Astrocyte (in vitro differentiated cells and primary cell): ENCODE measurements around the gene OR5A2. TPM values are rescaled to one million over a fixed set of nuclear protein-coding genes. Genes with fewer than 3 reads are reported as not detected.

ENCODE experiments used
- DNase-seq: peaks from one replicate; pipeline ENCODE4 v3.0.0-alpha.2; 2010; ENCODE audit warnings: low read depth
- FAIRE-seq: peaks from 2 replicates; lab custom pipeline; 2011; peaks lifted over from hg19 to GRCh38; lab: Jason Lieb, UNC
- H2AFZ ChIP-seq: 2 replicates; pipeline ENCODE4 v1.6.0; 2012; ENCODE audit warnings: low read depth, low read length, inconsistent platforms
- H3K27ac ChIP-seq: 2 replicates; pipeline ENCODE4 v1.5.1; 2011; ENCODE audit warnings: low read depth, low read length, inconsistent platforms
- H3K27me3 ChIP-seq: 2 replicates; pipeline ENCODE4 v1.6.0; 2011; ENCODE audit warnings: low read length, inconsistent platforms; ENCODE audit not compliant: insufficient read depth
- H3K36me3 ChIP-seq: 2 replicates; pipeline ENCODE4 v1.5.1; 2011; ENCODE audit warnings: low read length, inconsistent platforms; ENCODE audit not compliant: insufficient read depth
- H3K4me1 ChIP-seq: 2 replicates; pipeline ENCODE4 v1.5.1; 2011; ENCODE audit warnings: low read length, inconsistent platforms; ENCODE audit not compliant: insufficient read depth
- H3K4me2 ChIP-seq: 2 replicates; pipeline ENCODE4 v1.6.0; 2012; ENCODE audit warnings: low read length, inconsistent platforms
- H3K4me3 ChIP-seq: 2 replicates; pipeline ENCODE4 v1.5.1; 2011; ENCODE audit warnings: low read depth, mild to moderate bottlenecking, low read length, inconsistent platforms; ENCODE audit not compliant: insufficient read depth
- H3K79me2 ChIP-seq: 2 replicates; pipeline ENCODE4 v1.6.0; 2012; ENCODE audit warnings: mild to moderate bottlenecking, low read length, inconsistent platforms; ENCODE audit not compliant: insufficient read depth
- H3K9ac ChIP-seq: 2 replicates; pipeline ENCODE4 v1.6.0; 2012; ENCODE audit warnings: mild to moderate bottlenecking, low read length, inconsistent platforms
- H3K9me3 ChIP-seq: 2 replicates; pipeline ENCODE4 v1.5.1; 2012; ENCODE audit warnings: low read depth, mild to moderate bottlenecking, low read length, inconsistent platforms; ENCODE audit not compliant: insufficient read depth
- H4K20me1 ChIP-seq: 2 replicates; pipeline ENCODE4 v1.6.0; 2012; ENCODE audit warnings: low read length, inconsistent platforms; ENCODE audit not compliant: insufficient read depth
- H3K27ac Mint-ChIP-seq: one replicate; pipeline ENCODE4 v1.8.0; 2021; ENCODE audit warnings: mild to moderate bottlenecking, mixed read lengths; ENCODE audit not compliant: unreplicated experiment
- H3K27me3 Mint-ChIP-seq: one replicate; pipeline ENCODE4 v1.8.0; 2021; ENCODE audit warnings: low read depth, mixed read lengths; ENCODE audit not compliant: unreplicated experiment
- H3K36me3 Mint-ChIP-seq: one replicate; pipeline ENCODE4 v1.8.0; 2021; ENCODE audit warnings: low read depth, mixed read lengths; ENCODE audit not compliant: unreplicated experiment
- H3K4me1 Mint-ChIP-seq: one replicate; pipeline ENCODE4 v1.8.0; 2021; ENCODE audit warnings: low read depth, mixed read lengths; ENCODE audit not compliant: unreplicated experiment
- H3K4me3 Mint-ChIP-seq: one replicate; pipeline ENCODE4 v1.8.0; 2021; ENCODE audit warnings: mild to moderate bottlenecking, moderate library complexity, mixed read lengths; ENCODE audit not compliant: unreplicated experiment
- H3K9me3 Mint-ChIP-seq: one replicate; pipeline ENCODE4 v1.8.0; 2021; ENCODE audit warnings: mild to moderate bottlenecking, mixed read lengths; ENCODE audit not compliant: unreplicated experiment
- CTCF ChIP-seq: IDR thresholded peaks from 2 replicates; pipeline ENCODE4 v1.5.1; 2011; ENCODE audit warnings: low read depth, mild to moderate bottlenecking, inconsistent platforms, low read length, moderate library complexity; ENCODE audit not compliant: insufficient read depth
- EZH2 ChIP-seq: IDR thresholded peaks from 2 replicates; pipeline ENCODE4 v1.6.1; 2012; ENCODE audit warnings: mild to moderate bottlenecking, low read length, inconsistent platforms; ENCODE audit not compliant: insufficient read depth
- total RNA-seq: library from RNA; stranded (reverse); gene quantifications from 2 replicates; pipeline ENCODE4 v1.2.1, GENCODE V29; 2021

Gene OR5A2
- total RNA-seq, 1 donor from 2014 or later = not detected

- DNase-seq = no peak
- H3K36me3 Mint-ChIP-seq = no peaks in the 10 kb centered on the region
- H2AFZ ChIP-seq = no peak overlapping the region
- H3K4me1 Mint-ChIP-seq = no peaks in the 10 kb centered on the region
- H3K9me3 Mint-ChIP-seq = no peaks in the 10 kb centered on the region
- TF ChIP-seq EZH2 = no peak
- TF ChIP-seq CTCF = no peak
- H3K27ac Mint-ChIP-seq = no peak overlapping the region
- H3K79me2 ChIP-seq = no peaks in the 10 kb centered on the region
- no peak overlapping the region for H3K9ac ChIP-seq
- no peaks in the 10 kb centered on the region for H3K9me3 ChIP-seq
- H4K20me1 ChIP-seq = no peaks in the 10 kb centered on the region
- H3K36me3 ChIP-seq = no peaks in the 10 kb centered on the region
- H3K4me3 ChIP-seq = no peak overlapping the region
- H3K4me1 ChIP-seq = no peaks in the 10 kb centered on the region
- no peak overlapping the region for H3K27ac ChIP-seq
- no peak overlapping the region for H3K4me2 ChIP-seq
- no peak for FAIRE-seq
- no peak overlapping the region for H3K4me3 Mint-ChIP-seq
- H3K27me3 ChIP-seq = no peaks in the 10 kb centered on the region
- H3K27me3 Mint-ChIP-seq = no peaks in the 10 kb centered on the region
These were observed 11.1 kb downstream of the OR5A2 start for GRCh38 chr11:59415111-59415510.

GRCh38 chr11:59413646-59414045, 12.6 kb downstream of the OR5A2 start:
- FAIRE-seq = no peak

More at GRCh38 chr11:59413646-59414045, 12.6 kb downstream of the OR5A2 start:
- TF ChIP-seq EZH2 (no peak), CTCF (no peak)
- Histone ChIP-seq H4K20me1 (no peaks in the 10 kb centered on the region), H3K9ac (no peak overlapping the region), H3K4me2 (no peak overlapping the region), H3K4me1 (no peaks in the 10 kb centered on the region), H3K79me2 (no peaks in the 10 kb centered on the region), H3K36me3 (no peaks in the 10 kb centered on the region), H3K4me3 (no peak overlapping the region), H2AFZ (no peak overlapping the region), H3K27me3 (no peaks in the 10 kb centered on the region), H3K9me3 (peaks cover 3% of the 10 kb centered on the region), H3K27ac (no peak overlapping the region)
- DNase-seq = no peak
- Mint-ChIP-seq H3K9me3 (peaks cover 8% of the 10 kb centered on the region), H3K27me3 (no peaks in the 10 kb centered on the region), H3K4me1 (no peaks in the 10 kb centered on the region), H3K27ac (no peak overlapping the region), H3K4me3 (no peak overlapping the region), H3K36me3 (no peaks in the 10 kb centered on the region)
